SK-N-MC (cell line): ENCODE data around the gene ANKRD30A.
"Not testable (repeated sequence)": the region's sequence is repeated elsewhere in the genome, so short reads cannot be mapped to it uniquely, and the experiment has no call there.

Experiments
- DNase-seq: peaks from one replicate; pipeline ENCODE4 v3.0.0-alpha.2; 2011; ENCODE audit warnings: low read depth, low spot score
- H3K27ac ChIP-seq: fragments of 200-600 bp; sonication (generic); 2 replicates; pipeline ENCODE4 v1.5.1; 2016; ENCODE audit warnings: mixed run types
- H3K36me3 ChIP-seq: fragments of 200-600 bp; sonication (generic); 2 replicates; pipeline ENCODE4 v1.6.1; 2017; ENCODE audit warnings: antibody characterized with exemption, low read length, mixed read lengths; ENCODE audit not compliant: insufficient read depth
- H3K4me3 ChIP-seq: fragments of 200-600 bp; sonication (generic); 2 replicates; pipeline ENCODE4 v1.5.1; 2016
- H3K9ac ChIP-seq: fragments of 200-600 bp; sonication (generic); 2 replicates; pipeline ENCODE4 v1.8.0; 2017; ENCODE audit warnings: mixed run types, mixed read lengths; ENCODE audit not compliant: insufficient read length
- H3K9me3 ChIP-seq: fragments of 200-600 bp; sonication (generic); 2 replicates; pipeline ENCODE4 v1.6.1; 2017; ENCODE audit warnings: low read depth, mild to moderate bottlenecking, antibody characterized with exemption, low read length, moderate library complexity, mixed read lengths
- EZH2 ChIP-seq: fragments of 200-600 bp; sonication (generic); IDR thresholded peaks from one replicate; pipeline ENCODE4 v1.6.1; 2017; ENCODE audit warnings: antibody characterized with exemption
- FOXP2 ChIP-seq: optimal IDR thresholded peaks from 2 replicates; pipeline ENCODE3; 2011; ENCODE audit warnings: mild to moderate bottlenecking, moderate library complexity; ENCODE audit not compliant: insufficient read depth; ENCODE audit errors: extremely low read length, control extremely low read depth
- POLR2AphosphoS5 ChIP-seq: IDR thresholded peaks from 2 replicates; pipeline ENCODE4 v1.6.1; 2012; ENCODE audit warnings: mild to moderate bottlenecking, low read depth, low read length, borderline replicate concordance

The ANKRD30A gene

GRCh38 chr10:37125191-37125732 is at the start of gene ANKRD30A:
Gene ANKRD30A, plus strand, starts transcription at chr10:37125598. Its CDS starts 190 bp downstream, at chr10:37125788.
- TF ChIP-seq POLR2AphosphoS5, result no peak
- no peak for TF ChIP-seq EZH2
- TF ChIP-seq FOXP2, result no peak
- DNase-seq, result no peak
- no peak within 1 kb of the TSS for H3K4me3 ChIP-seq

GRCh38 chr10:37076083-37076482 is 49.3 kb upstream of the ANKRD30A start:
- not testable (repeated sequence) for H3K9ac ChIP-seq, H3K36me3 ChIP-seq, DNase-seq, H3K27ac ChIP-seq, H3K4me3 ChIP-seq, H3K9me3 ChIP-seq

More at GRCh38 chr10:37125191-37125732, at the start of gene ANKRD30A:
- H3K9me3 ChIP-seq, result no peaks in the 10 kb centered on the region
- H3K27ac ChIP-seq, result no peak within 1 kb of the TSS
- H3K36me3 ChIP-seq, result no peaks in the 10 kb centered on the region
- H3K9ac ChIP-seq, result no peak within 1 kb of the TSS

GRCh38 chr10:37095792-37096573 is 29.4 kb upstream of the ANKRD30A start:
- DNase-seq, result no peak
- Histone ChIP-seq H3K9me3 (no peaks in the 10 kb centered on the region), H3K9ac (no peak overlapping the region), H3K27ac (no peak overlapping the region), H3K36me3 (no peaks in the 10 kb centered on the region), H3K4me3 (no peak overlapping the region)
- TF ChIP-seq POLR2AphosphoS5, result no peak
- TF ChIP-seq EZH2, result no peak
- no peak for TF ChIP-seq FOXP2

- H3K9me3 ChIP-seq, result no peaks in the 10 kb centered on the region
- no peaks in the 10 kb centered on the region for H3K36me3 ChIP-seq
- H3K4me3 ChIP-seq, result no peak overlapping the region
- DNase-seq, result no peak
- H3K27ac ChIP-seq, result no peak overlapping the region
- no peak overlapping the region for H3K9ac ChIP-seq
- TF ChIP-seq POLR2AphosphoS5, result no peak
- TF ChIP-seq FOXP2, result no peak
- no peak for TF ChIP-seq EZH2
These were observed 24.1 kb upstream of the ANKRD30A start for GRCh38 chr10:37101261-37101660.

- TF ChIP-seq FOXP2 (no peak), EZH2 (no peak), POLR2AphosphoS5 (no peak)
These were observed 16.4 kb upstream of the ANKRD30A start for GRCh38 chr10:37109000-37109399.

GRCh38 chr10:37124532-37124931 is 866 bp upstream of the ANKRD30A start:
- TF ChIP-seq EZH2, result no peak
- no peak for TF ChIP-seq FOXP2
- TF ChIP-seq POLR2AphosphoS5, result no peak
- H3K9me3 ChIP-seq, result no peaks in the 10 kb centered on the region

More at GRCh38 chr10:37109000-37109399, 16.4 kb upstream of the ANKRD30A start:
- Histone ChIP-seq H3K9ac (no peak overlapping the region), H3K9me3 (no peaks in the 10 kb centered on the region), H3K36me3 (no peaks in the 10 kb centered on the region), H3K27ac (no peak overlapping the region), H3K4me3 (no peak overlapping the region)
- DNase-seq, result no peak

GRCh38 chr10:37125921-37126320 is 523 bp downstream of the ANKRD30A start:
- no peaks in the 10 kb centered on the region for H3K9me3 ChIP-seq
- no peak overlapping the region for H3K27ac ChIP-seq
- no peak for TF ChIP-seq FOXP2
- no peak for TF ChIP-seq EZH2
- TF ChIP-seq POLR2AphosphoS5, result no peak

More at GRCh38 chr10:37124532-37124931, 866 bp upstream of the ANKRD30A start:
- Histone ChIP-seq H3K9ac (no peak overlapping the region), H3K27ac (no peak overlapping the region), H3K36me3 (no peaks in the 10 kb centered on the region), H3K4me3 (no peak overlapping the region)
- no peak for DNase-seq

GRCh38 chr10:37146443-37146842 is 21.0 kb downstream of the ANKRD30A start:
- Histone ChIP-seq H3K4me3 (no peak overlapping the region), H3K36me3 (no peaks in the 10 kb centered on the region), H3K9ac (no peak overlapping the region), H3K9me3 (no peaks in the 10 kb centered on the region), H3K27ac (no peak overlapping the region)
- TF ChIP-seq POLR2AphosphoS5 (no peak), FOXP2 (no peak), EZH2 (no peak)
- no peak for DNase-seq

More at GRCh38 chr10:37125921-37126320, 523 bp downstream of the ANKRD30A start:
- H3K9ac ChIP-seq, result no peak overlapping the region
- H3K36me3 ChIP-seq, result no peaks in the 10 kb centered on the region
- H3K4me3 ChIP-seq, result no peak overlapping the region
- no peak for DNase-seq

- not testable (repeated sequence) for H3K27ac ChIP-seq, H3K9me3 ChIP-seq, H3K9ac ChIP-seq, H3K4me3 ChIP-seq, H3K36me3 ChIP-seq, DNase-seq
These were observed 37.0 kb downstream of the ANKRD30A start for GRCh38 chr10:37162430-37162829.

- H3K27ac ChIP-seq, H3K9me3 ChIP-seq, H3K9ac ChIP-seq, DNase-seq, H3K4me3 ChIP-seq, H3K36me3 ChIP-seq: not testable (repeated sequence)
These were observed 46.5 kb downstream of the ANKRD30A start for GRCh38 chr10:37171945-37172344.

- not testable (repeated sequence) for H3K4me3 ChIP-seq, H3K27ac ChIP-seq, H3K36me3 ChIP-seq, DNase-seq, H3K9ac ChIP-seq, H3K9me3 ChIP-seq
These were observed 52.9 kb downstream of the ANKRD30A start for GRCh38 chr10:37178296-37178695.

- not testable (repeated sequence) for H3K9ac ChIP-seq, H3K4me3 ChIP-seq, DNase-seq, H3K27ac ChIP-seq, H3K9me3 ChIP-seq, H3K36me3 ChIP-seq
These were observed 57.3 kb downstream of the ANKRD30A start for GRCh38 chr10:37182719-37183118.
